ENCODE data around the gene C14orf93. TPM values are rescaled to one million over a fixed set of nuclear protein-coding genes. Genes with fewer than 3 reads are reported as not detected.
A peak's percentile ranks its signal among the peaks of the same experiment; 100 is the strongest.

Gene C14orf93, protein sequence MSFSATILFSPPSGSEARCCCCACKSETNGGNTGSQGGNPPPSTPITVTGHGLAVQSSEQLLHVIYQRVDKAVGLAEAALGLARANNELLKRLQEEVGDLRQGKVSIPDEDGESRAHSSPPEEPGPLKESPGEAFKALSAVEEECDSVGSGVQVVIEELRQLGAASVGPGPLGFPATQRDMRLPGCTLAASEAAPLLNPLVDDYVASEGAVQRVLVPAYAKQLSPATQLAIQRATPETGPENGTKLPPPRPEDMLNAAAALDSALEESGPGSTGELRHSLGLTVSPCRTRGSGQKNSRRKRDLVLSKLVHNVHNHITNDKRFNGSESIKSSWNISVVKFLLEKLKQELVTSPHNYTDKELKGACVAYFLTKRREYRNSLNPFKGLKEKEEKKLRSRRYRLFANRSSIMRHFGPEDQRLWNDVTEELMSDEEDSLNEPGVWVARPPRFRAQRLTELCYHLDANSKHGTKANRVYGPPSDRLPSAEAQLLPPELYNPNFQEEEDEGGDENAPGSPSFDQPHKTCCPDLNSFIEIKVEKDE
- total RNA-seq (2022) = 7.2 and 7.8 TPM in 2 replicates
- percentile 59 among the genes with signal in this experiment for Bru-seq, nascent RNA
- BruChase-seq, experiment 1, labeled RNA remaining after a 2-hour chase = percentile 63 among the genes with signal in this experiment
- BruChase-seq, experiment 2, labeled RNA remaining after a 6-hour chase = percentile 56 among the genes with signal in this experiment
- long read RNA-seq, partial matches to known transcripts = 1 of 8 reads
- long read RNA-seq, other reads (novel, unspliced or antisense) = 4 of 8 reads

- H3K4me3 Mint-ChIP-seq (ENCODE audit: unreplicated experiment) = peak within 1 kb of the TSS; percentile 87
- H3K9me3 Mint-ChIP-seq (ENCODE audit: unreplicated experiment) = no peaks in the 10 kb centered on the region
- no TSS peak for BruUV-seq (replicated peaks)
- peaks cover 11% of the 10 kb centered on the region for H3K4me1 ChIP-seq
- CTCF ChIA-PET = interaction anchor here (0.6 kb wide), 1 partner anchor 28 kb away, joined by 3 read pairs; the partner anchor contains the start of gene AJUBA
- intact Hi-C loops (cut with micrococcal nuclease; ENCODE audit: unreplicated experiment) = no loop called here
- no peaks in the 10 kb centered on the region for H3K36me3 ChIP-seq (ENCODE audit: control insufficient read depth, insufficient read depth, low read length)
- H3K27ac Mint-ChIP-seq (ENCODE audit: unreplicated experiment) = peak within 1 kb of the TSS; percentile 76
- no peak for TF ChIP-seq CTCF (IDR thresholded peaks at IDR 0.05; ENCODE audit: insufficient read depth in 1 of 2, low read depth in 1 of 2, low read length in 1 of 2, severe bottlenecking in 1 of 2, unreplicated experiment in 1 of 2)
- peak within 1 kb of the TSS; percentile 49 for H3K4me3 ChIP-seq (ENCODE audit: low read depth, low read length)
- no peaks in the 10 kb centered on the region for H3K27me3 Mint-ChIP-seq (ENCODE audit: insufficient read depth, unreplicated experiment)
- peak; percentile 80 to 88 for DNase-seq
- POLR2A ChIA-PET = no interaction called here
- no peaks in the 10 kb centered on the region for H3K9me3 ChIP-seq
- peaks cover 10% of the 10 kb centered on the region for H3K4me1 Mint-ChIP-seq (ENCODE audit: low read depth, unreplicated experiment)
- peaks cover 21% of the 10 kb centered on the region for H3K36me3 Mint-ChIP-seq (ENCODE audit: insufficient read depth, unreplicated experiment)
- no peaks in the 10 kb centered on the region for H3K27me3 ChIP-seq (replicated peaks; ENCODE audit: control insufficient read depth, insufficient read depth, low read length)
Observed at GRCh38 chr14:23009939-23010726, at the start of gene C14orf93. TSS of gene C14orf93 (minus strand) at chr14:23010143. CDS start at chr14:22999023, 11,120 bp downstream.

DNA sequence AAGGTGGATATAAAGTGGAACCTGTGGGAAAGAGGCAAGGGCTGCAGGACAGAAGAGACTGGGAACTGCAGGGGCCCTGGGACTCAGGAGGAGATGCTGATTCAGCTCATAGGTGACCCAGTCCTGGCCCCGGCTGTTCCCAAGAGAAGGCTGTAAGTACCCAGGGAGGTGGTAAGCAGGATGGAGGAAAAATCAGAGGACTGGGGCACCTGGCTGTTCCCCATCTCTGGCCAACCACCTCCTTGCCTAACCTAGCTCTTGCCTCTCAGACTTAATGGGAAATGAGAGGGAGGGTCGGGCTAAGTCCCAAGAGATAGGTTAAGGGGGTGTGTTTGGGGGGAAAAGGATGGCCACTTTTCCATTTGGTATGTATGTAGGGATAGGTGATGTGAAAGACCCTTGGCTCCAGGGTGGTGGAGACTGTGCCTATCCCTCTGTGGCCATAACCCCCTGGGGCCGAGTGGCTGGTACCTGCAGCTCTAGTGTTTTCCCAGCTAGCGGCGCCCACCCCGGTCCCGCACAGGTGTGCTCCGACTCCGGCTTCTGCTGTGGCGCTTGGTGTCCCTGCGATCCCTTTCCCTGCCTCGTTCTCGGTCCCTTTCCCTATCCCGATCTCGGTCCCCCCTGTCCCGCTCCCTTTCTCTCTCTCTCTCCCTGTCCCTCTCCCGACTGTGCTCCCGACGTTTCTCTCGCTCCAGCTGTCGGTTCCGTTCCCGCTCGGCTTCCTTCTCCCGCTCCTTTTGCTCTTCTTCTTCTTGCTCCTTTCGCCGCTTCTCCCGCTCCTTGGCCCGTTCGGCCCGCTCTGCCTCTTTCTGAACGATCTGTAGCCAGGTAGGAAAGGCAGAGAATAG is 48.9 kb upstream of the C14orf93 start:
- peaks cover 7% of the 10 kb centered on the region for H3K36me3 ChIP-seq (ENCODE audit: control insufficient read depth, insufficient read depth, low read length)
- H3K4me1 Mint-ChIP-seq (ENCODE audit: low read depth, unreplicated experiment) = peaks cover 30% of the 10 kb centered on the region
- H3K4me3 ChIP-seq (ENCODE audit: low read depth, low read length) = no peak overlapping the region
- H3K9me3 Mint-ChIP-seq (ENCODE audit: unreplicated experiment) = no peaks in the 10 kb centered on the region
- H3K4me1 ChIP-seq = peaks cover 23% of the 10 kb centered on the region
- no peak overlapping the region for H3K4me3 Mint-ChIP-seq (ENCODE audit: unreplicated experiment)
- H3K27me3 ChIP-seq (replicated peaks; ENCODE audit: control insufficient read depth, insufficient read depth, low read length) = no peaks in the 10 kb centered on the region
- CTCF ChIA-PET = interaction anchor here (0.7 to 4.2 kb wide), 19 partner anchors 10 to 228 kb away, joined by 3 to 102 read pairs (median 6); partner anchors contain the start of genes ACIN1, AJUBA, C14orf119 and HAUS4
- no peak for TF ChIP-seq CTCF (IDR thresholded peaks at IDR 0.05; ENCODE audit: insufficient read depth in 1 of 2, low read depth in 1 of 2, low read length in 1 of 2, severe bottlenecking in 1 of 2, unreplicated experiment in 1 of 2)
- H3K36me3 Mint-ChIP-seq (ENCODE audit: insufficient read depth, unreplicated experiment) = peaks cover 69% of the 10 kb centered on the region
- H3K27me3 Mint-ChIP-seq (ENCODE audit: insufficient read depth, unreplicated experiment) = no peaks in the 10 kb centered on the region
- DNase-seq = no peak
- POLR2A ChIA-PET = interaction anchor here (0.6 to 1.3 kb wide), 7 partner anchors 10 to 102 kb away, joined by 3 to 12 read pairs (median 5); partner anchors contain the start of genes AJUBA, C14orf119 and HAUS4
- no peaks in the 10 kb centered on the region for H3K9me3 ChIP-seq
- intact Hi-C loops (cut with micrococcal nuclease; ENCODE audit: unreplicated experiment) = loop anchor here (1.0 to 5.0 kb wide), 3 partner anchors 65 to 502 kb away; no protein-coding TSS in a partner anchor
- peak overlapping the region; percentile 3 for H3K27ac Mint-ChIP-seq (ENCODE audit: unreplicated experiment)
- BruUV-seq (replicated peaks) = TSS peak; percentile 72
